ENCODE measurements around the gene HIF1A.
A peak's percentile ranks its signal among the peaks of the same experiment; 100 is the strongest.

HIF1A gene

DNA sequence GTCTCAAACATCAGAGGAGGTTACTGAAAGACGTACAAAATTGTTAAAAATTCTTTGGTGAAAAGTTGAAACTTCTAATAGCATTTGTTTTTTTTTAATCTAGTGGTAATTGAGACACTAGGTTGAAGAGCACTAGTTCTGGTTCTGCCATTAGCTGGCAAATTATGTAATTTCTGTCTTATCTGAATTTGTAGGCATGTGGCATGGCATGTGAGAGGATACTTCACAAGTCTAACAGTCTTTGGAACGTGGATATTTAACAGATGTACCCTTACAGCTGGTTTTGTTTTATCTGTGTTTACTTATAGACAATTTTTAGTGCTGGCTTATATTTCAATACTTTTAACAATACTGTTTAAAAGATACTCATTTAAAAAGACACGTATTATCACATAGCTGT, 72.9 kb downstream of the HIF1A start:
- no peak for DNase-seq (ENCODE audit: low spot score)
- TF ChIP-seq, protein P1, sequence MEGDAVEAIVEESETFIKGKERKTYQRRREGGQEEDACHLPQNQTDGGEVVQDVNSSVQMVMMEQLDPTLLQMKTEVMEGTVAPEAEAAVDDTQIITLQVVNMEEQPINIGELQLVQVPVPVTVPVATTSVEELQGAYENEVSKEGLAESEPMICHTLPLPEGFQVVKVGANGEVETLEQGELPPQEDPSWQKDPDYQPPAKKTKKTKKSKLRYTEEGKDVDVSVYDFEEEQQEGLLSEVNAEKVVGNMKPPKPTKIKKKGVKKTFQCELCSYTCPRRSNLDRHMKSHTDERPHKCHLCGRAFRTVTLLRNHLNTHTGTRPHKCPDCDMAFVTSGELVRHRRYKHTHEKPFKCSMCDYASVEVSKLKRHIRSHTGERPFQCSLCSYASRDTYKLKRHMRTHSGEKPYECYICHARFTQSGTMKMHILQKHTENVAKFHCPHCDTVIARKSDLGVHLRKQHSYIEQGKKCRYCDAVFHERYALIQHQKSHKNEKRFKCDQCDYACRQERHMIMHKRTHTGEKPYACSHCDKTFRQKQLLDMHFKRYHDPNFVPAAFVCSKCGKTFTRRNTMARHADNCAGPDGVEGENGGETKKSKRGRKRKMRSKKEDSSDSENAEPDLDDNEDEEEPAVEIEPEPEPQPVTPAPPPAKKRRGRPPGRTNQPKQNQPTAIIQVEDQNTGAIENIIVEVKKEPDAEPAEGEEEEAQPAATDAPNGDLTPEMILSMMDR (IDR thresholded peaks at IDR 0.05; ENCODE audit: extremely low read depth, insufficient read depth, missing control alignments): no peak
- in situ Hi-C loops (cut with MboI; ENCODE audit: low pct_unique_long_range_greater_than_20kb, low sequenced_read_pairs, unreplicated experiment): no loop called here

DNA sequence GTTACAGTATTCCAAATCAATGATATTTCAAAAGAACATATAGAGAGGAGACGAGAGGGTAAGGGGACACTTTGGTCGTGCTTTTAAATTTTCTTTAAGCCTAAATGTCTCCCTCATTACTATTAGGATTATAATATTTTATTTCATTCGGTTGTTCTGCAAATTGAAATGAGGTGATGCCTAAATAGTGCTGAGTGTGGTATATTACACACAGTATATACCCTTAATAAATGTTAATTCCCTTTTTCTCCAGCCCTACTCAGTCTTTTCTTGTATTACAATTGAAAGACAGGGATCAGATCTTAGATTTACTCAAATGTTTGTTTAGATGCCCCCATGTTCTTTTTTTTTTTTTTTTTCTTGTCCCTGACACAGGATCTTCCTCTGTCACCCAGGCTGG, 74.6 kb downstream of the HIF1A start:
- in situ Hi-C loops (cut with MboI; ENCODE audit: low pct_unique_long_range_greater_than_20kb, low sequenced_read_pairs, unreplicated experiment): no loop called here
- DNase-seq (ENCODE audit: low spot score): no peak
- TF ChIP-seq, protein P1 (IDR thresholded peaks at IDR 0.05; ENCODE audit: extremely low read depth, insufficient read depth, missing control alignments): no peak

DNA sequence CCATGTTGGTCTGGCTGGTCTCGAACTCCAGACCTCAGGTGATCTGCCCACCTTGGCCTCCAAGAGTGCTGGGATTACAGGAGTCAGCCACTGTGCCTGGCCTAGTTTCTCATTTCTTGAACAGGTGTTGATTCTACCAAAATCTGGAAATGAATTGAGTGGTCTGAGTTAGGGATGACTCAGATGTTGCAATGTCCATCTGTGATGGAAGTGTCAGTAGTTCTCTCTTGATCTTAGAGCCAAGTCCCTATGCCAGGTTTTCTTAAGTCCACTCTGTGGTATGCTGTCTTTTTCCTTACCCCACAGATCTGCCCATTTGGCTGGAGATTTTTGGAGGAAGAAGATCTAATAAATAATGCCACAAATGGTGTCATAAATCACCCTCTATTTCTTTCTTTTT, 79.5 kb downstream of the HIF1A start:
- no peak for DNase-seq (ENCODE audit: low spot score)
- TF ChIP-seq, protein P1 (IDR thresholded peaks at IDR 0.05; ENCODE audit: extremely low read depth, insufficient read depth, missing control alignments): no peak
- in situ Hi-C loops (cut with MboI; ENCODE audit: low pct_unique_long_range_greater_than_20kb, low sequenced_read_pairs, unreplicated experiment): no loop called here

DNA sequence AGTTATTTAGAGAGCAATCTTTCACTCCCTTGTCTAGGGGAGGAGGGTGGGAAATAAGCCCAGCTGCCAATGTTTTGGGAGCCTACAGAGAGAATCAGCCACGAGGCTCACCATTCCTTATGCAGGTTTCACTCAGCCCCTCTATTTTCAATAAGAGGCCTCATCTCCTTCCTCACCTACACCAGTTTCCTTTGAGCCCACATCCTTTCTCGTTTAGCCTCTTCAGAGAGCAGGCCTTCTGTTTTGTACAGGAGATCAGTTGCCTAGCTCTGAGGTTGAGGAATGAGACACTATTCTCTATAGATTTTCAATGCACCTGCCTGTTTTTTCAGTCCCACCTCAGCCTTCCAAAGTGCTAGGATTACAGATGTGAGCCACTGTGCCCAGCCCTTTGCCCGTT, 84.8 kb downstream of the HIF1A start:
- TF ChIP-seq, protein P1 (IDR thresholded peaks at IDR 0.05; ENCODE audit: extremely low read depth, insufficient read depth, missing control alignments): no peak
- in situ Hi-C loops (cut with MboI; ENCODE audit: low pct_unique_long_range_greater_than_20kb, low sequenced_read_pairs, unreplicated experiment): no loop called here
- DNase-seq (ENCODE audit: low spot score): peak; percentile 12

DNA sequence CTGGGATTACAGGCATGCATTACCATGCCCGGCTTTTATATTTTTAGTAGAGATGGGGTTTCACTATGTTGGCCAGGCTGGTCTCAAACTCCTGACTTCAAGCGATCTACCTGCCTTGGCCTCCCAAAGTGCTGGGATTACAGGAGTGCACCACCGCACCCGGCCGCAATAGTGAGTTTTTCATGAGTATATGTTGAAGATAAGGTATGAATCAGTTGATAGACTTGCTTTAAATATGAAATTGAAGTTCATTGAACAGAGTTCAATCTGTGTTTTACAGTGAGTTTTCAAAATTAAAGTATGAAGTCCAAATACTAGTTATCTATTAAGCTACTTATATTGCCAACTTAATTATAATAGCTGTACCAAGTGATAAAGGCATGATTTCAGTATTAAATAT, 102.0 kb downstream of the HIF1A start:
- TF ChIP-seq, protein P1 (IDR thresholded peaks at IDR 0.05; ENCODE audit: extremely low read depth, insufficient read depth, missing control alignments): no peak
- in situ Hi-C loops (cut with MboI; ENCODE audit: low pct_unique_long_range_greater_than_20kb, low sequenced_read_pairs, unreplicated experiment): no loop called here
- DNase-seq (ENCODE audit: low spot score): no peak
